Stimulated activated CD4-positive, alpha-beta T cell treated with anti-CD3 and anti-CD28 coated beads, Interleukin-4, amount 100 ng/mL, for 4 hours (primary cell): Measurements from ENCODE around the gene ZG16.
"Not testable (repeated sequence)": the region's sequence is repeated elsewhere in the genome, so short reads cannot be mapped to it uniquely, and the experiment has no call there.

ENCODE experiments used
- DNase-seq, 2 experiments: peaks; one replicate each; pipeline ENCODE4 v3.0.0-alpha.2; 2020

ZG16 gene

DNA sequence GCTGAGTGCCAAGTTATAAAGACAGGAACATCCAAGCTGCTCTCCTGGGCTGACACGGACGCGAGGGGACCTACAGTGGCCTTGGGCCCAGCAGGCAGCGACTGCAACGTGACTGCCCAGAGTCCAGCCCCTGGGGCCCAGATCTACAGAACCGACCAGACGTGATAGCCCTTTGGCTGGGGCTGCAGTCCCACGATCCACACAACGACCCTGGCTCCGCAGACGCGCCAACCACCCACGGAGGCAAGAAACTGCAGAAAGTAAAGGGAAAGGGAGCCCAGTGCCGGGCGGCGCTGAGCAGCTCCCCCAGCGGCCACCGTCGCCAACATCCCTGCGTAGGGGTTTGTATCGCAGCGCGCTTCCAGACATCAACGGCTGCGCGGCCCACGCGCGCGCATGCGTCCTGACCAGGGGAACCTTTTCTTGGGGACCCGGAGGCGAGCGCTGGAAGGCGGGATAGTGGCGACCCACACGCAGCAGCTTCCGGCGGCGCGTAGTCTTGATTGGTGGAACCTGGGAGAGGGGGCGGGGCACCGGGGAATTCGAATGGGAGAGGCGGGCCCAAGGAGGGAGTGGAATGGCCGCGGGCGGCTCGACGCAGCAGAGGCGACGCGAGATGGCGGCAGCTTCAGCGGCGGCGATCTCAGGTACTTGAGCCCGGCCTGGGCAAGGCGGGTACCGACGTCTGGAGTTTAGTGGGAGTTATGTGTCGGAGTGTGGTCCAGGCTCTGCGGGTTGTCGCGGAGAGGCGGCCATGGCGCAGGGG is 12.3 kb downstream of the ZG16 start, which contains the start of gene KIF22:
Gene KIF22, plus strand, starts transcription at position 569 of the 766 bp plus-strand sequence. Its CDS starts 9 bp downstream, at position 578.
- peak; percentile 99 to 100 for DNase-seq

DNA sequence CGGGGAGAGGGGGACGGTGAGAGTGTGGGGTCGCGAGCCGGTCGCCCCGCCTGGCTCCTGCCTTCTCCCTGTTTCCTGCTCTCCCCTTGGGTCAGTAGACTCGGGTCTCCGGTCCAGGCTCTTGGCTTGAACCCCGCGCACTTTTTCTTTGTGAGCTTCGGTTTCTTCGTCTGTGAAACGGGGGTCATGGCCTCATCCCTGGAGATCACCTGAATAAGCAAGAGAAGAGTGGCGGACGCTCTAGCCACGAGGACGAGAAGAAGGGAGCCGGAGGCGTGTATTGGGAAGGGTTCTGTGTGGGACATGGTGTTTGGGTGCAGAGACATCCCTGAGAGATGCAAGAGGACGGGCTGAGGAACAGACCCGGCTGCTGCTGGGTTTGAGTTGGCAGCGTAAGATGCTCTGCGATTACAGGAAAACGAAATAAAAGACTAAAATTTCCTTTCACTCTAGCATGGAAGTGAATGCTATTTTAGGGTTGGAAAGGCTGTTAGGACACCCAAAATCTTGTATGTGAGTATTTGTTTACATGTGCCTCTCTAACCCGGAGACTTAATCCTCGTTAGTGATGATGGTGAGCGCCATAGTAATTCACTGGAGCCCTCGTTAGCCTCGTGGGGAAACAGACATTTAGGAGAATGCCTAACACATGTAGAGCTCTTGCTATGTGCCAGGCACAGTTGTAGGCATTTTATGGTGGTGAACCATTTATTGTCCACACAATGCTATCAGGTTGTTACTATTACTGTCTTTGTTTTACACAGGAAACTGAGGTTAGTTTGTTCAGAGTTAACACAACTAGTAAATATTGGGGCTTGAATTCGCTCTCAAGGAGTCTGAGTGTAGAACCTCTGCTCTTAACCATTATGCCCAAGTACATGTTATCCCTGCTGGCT is 13.1 kb downstream of the ZG16 start:
- DNase-seq = no peak

DNA sequence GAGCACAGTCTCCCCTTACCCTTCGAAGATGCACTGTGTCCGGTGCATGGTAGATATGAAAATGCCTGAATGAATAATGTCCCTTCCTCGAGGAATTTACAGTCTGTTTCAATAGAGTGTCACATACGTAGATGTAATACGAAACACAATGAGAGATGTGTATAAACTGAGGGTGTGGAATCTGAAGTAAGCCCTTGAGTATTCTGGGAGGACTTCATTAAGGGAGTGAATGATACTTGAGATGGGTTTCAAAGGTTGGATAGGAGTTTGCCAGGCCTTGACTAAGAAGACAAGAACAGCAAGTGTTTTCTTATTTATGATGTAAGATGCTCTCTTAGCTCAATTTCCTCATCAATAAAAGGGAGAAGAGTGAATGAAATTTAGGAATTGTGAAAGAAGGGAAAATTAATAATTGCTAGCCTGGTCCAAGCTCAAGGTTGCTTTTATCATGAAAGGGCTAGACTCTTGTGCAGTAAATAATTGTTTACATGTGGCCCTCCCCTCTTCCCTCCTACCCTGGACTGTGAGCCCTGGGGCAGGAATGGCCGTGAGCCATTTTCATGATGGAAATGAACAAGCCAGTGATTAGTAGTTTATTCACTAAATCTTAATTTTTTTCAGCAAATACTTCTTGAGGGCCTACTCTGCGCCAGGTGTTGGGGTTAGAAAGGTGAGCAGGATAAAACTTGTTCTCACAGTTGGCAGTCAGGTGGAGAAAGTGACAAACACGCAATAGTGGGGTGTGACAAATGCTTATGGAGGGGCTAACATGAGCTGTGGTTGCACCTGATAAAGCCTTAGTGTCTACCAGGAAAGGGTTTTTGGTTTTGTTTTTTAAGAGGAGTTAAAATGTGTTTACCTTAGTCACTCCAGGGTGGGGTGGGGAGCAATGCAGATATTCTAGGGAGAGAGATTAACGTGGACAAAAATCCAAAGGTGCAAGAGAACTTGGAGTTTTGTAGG is 14.1 kb downstream of the ZG16 start:
- no peak for DNase-seq

DNA sequence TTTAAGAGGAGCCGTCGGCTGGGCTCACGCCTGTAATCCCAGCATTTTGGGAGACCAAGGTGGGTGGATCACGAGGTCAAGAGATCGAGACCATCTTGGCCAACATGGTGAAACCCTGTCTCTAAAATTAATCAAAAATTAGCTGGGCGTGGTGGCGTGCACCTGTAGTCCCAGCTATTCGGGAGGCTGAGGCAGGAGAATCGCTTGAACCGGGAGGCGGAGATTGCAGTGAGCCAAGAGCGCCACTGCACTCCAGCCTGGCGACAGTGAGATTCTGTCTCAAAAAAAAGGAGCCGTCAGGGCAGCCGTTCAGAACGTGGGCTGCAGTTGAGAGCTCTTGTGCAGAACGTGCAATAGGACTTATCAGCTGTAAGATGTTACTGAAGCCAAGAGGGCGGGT is 15.1 kb downstream of the ZG16 start:
- DNase-seq = not testable (repeated sequence)

DNA sequence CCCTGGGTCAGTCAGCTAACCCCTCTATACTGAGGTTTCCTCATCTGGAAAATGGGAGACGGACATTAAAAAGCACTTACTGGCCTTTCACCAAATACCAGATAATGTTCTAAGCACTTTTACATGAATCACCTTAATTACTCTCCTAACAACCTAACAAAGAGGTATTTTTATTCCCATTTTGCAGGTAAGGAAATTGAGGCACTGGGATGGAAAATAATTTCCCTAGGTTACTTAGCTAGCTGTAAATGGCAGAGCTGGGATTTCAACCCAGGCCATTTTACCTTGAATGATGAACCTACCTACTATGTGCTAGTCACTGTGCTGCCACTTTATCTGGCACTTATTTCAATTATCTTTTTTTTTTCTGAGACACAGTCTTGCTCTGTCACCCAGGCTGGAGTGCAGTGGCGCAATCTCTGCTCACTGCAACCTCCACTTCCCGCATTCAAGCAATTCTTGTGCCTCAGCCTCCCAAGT is 16.2 kb downstream of the ZG16 start:
- no peak for DNase-seq

DNA sequence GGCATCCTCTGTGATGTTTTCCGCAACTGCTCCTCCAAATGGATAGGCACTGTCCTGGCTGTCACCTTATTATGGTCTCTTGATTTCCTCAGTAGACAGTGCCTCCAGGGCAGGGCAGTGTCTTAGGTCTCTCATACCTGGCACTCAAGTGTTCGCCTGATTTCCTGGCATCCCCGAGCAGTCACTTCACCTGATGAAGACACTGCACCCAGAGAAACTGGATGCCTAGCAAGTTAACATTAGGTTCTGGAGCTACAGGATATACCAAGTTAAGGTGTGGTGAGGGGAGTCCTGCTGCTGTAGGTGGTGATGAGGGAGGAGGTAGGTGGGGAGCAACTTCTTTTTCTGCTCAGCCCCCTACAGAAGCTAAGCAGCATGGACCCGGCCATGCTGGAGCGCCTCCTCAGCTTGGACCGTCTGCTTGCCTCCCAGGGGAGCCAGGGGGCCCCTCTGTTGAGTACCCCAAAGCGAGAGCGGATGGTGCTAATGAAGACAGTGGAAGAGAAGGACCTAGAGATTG is 24.4 kb downstream of the ZG16 start:
- DNase-seq = no peak

DNA sequence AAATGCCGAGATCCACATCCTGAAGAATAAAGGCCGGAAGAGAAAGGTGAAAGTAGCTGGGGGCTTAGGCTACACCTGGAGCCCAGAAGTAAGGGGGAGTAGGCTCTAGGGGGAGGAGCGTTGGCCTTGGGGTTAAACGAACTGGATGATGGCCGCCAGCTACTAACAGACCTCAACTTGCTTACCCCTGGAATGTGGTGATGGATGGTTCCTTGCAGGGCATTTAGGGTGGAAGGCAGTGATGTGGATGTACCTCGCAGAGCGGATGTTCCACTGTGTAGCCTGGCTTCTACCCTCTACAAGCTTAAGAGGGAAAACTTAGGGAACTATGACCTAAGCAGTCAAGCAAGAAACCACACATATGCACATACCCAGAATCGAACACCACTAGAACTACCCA is 26.0 kb downstream of the ZG16 start:
- no peak for DNase-seq

DNA sequence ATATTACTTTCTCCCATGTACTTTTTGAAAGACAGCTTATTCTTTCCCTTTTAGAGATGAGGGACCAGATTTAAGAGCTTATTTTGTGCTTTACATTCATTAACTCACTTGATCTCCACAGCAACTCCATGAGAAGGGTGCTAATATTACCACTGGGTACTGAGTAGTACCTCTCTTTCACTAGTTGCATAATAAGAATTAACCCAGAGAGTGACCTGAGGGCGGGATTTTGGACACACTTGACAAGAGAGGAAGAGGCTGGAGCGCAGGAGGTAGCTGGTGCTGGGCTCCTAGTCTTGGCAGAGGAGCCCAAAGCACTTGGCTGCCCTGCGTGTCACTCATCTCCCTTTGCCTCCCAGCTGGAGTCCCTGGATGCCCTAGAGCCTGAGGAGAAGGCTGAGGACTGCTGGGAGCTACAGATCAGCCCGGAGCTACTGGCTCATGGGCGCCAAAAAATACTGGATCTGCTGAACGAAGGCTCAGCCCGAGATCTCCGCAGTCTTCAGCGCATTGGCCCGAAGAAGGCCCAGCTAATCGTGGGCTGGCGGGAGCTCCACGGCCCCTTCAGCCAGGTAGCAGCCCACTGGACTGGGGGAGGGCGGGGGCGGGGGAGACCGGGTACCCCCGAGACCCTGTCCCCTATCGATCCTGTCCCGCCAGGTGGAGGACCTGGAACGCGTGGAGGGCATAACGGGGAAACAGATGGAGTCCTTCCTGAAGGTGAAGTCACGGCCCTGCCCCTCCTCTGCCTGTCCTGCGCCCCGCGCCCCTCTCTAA is 26.6 kb downstream of the ZG16 start:
- DNase-seq = no peak

DNA sequence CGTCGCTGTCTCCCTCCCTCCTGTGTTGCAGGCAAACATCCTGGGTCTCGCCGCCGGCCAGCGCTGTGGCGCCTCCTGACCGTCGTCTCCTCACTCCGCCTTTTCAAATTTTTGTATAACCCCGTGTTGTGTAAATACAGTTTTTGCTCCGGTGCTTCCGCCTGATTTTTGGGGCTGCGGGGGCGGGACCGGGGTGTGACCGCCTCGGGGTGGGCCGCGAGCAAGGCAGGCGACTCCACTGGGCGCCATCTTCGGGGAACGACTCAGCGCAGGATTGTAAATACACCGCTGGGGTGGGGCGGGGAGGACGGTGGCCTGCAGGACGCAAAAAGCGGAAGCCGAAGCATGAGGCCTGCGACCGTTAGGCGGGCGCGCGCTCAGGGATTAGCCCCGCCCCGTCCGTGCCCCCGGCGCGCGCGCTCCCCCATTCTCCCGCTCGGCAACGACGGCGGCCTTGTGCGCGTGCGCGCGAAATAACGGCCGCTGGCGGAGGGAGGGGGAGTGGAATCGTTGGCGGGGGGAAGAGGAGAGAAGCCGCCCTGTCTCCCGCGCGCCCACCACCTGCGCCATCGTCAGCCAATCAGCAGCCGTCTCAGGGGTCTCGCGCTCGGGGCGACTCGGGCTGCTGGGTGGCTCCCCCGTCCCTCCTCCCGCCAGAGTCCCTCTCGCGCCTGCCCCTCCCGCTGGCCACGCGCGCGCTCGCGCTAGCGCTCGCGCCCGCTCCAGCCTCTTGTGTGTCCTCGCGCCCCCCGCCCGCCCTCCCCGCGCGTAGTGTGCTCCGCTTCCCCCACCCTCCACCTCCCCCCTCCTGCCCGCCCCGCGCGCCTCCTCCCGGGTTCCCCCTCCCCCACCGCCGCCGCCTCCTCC is 27.4 kb downstream of the ZG16 start:
- DNase-seq = peak; percentile 97

DNA sequence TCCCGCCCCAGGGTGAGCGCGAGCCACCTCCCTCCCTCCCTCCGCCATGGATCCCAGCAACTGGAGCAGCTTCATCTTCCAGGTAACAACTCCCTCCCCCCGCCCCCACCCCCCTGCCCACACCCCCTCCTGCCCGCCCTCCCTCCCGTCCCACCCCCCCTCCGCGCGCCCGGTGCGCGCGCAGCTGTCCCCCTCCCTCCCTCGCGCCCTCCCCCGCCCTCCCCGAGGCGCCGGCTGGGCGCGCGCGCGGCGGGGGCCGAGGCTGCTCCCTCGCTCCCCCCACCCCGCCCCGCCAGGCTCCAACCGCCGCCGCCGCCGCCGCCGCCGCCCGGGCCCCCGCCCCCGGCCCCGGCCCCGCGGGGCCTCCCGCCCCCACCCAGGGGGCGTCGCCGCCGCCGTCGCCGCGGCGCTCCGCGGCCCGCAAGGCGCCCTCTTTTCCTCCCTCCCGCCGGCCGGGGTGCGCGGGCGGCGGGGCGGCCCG is 28.1 kb downstream of the ZG16 start, which contains the start of gene MAZ:
Gene MAZ, plus strand, starts transcription at position 431 of the 481 bp plus-strand sequence. CDS start 173 bp downstream, outside the sequence.
- peak in 1 of 2 experiments; percentile 80 for DNase-seq

DNA sequence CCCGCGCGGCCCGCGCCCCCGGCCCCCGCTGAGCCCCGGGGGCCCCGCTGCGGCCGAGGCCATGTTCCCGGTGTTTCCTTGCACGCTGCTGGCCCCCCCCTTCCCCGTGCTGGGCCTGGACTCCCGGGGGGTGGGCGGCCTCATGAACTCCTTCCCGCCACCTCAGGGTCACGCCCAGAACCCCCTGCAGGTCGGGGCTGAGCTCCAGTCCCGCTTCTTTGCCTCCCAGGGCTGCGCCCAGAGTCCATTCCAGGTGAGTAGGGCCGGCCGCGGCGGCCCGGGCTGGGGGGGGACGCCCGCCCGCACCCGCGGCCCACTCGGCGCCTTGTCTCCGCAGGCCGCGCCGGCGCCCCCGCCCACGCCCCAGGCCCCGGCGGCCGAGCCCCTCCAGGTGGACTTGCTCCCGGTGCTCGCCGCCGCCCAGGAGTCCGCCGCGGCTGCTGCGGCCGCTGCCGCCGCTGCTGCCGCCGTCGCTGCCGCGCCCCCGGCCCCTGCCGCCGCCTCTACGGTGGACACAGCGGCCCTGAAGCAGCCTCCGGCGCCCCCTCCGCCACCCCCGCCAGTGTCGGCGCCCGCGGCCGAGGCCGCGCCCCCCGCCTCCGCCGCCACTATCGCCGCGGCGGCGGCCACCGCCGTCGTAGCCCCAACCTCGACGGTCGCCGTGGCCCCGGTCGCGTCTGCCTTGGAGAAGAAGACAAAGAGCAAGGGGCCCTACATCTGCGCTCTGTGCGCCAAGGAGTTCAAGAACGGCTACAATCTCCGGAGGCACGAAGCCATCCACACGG is 28.8 kb downstream of the ZG16 start:
- DNase-seq = peak; percentile 58 to 60

DNA sequence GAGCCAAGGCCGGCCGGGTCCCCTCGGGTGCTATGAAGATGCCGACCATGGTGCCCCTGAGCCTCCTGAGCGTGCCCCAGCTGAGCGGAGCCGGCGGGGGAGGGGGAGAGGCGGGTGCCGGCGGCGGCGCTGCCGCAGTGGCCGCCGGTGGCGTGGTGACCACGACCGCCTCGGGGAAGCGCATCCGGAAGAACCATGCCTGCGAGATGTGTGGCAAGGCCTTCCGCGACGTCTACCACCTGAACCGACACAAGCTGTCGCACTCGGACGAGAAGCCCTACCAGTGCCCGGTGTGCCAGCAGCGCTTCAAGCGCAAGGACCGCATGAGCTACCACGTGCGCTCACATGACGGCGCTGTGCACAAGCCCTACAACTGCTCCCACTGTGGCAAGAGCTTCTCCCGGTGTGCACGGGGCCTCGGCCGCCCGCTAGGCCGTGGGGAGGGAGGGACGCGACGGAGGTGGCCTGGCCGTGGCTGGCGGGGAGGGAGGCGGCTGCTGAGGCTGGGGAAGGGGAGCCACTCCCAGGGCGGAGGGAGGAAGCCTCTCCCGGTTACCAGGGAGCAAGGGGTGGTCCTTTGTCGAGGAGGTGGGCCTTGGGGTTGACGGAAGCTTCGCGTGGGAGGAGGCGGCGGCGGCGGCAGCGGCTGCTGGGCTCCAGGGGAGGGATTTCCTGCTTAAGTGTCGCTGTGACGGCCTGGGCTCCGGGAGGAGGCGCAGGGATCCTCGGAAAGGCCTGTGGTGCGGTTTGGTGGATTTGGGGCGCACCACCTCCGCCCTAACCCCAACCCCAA is 29.6 kb downstream of the ZG16 start:
- peak; percentile 84 to 90 for DNase-seq

DNA sequence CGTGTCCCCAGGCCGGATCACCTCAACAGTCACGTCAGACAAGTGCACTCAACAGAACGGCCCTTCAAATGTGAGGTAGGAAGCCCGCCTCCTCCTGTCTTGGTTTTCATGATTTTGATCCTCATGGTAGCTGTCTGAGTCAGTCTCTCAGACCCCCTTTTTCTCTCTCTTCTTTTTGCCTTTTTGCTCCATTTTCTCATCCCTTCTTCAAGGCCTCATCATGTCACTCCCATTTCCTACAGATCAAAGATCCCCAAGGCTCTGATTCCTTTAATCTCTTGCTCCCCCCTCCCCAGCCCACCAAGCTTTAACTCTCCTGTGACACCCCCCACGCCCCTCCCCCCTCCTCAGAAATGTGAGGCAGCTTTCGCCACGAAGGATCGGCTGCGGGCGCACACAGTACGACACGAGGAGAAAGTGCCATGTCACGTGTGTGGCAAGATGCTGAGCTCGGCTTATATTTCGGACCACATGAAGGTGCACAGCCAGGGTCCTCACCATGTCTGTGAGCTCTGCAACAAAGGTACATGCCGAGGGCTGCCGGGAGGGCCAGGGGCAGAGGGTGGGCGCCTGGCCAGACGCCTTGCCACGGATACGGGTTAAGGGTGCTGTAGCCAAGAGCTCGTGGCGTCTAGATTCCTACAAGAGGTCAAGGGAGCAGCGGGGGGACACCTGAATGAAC is 30.3 kb downstream of the ZG16 start:
- DNase-seq = no peak

DNA sequence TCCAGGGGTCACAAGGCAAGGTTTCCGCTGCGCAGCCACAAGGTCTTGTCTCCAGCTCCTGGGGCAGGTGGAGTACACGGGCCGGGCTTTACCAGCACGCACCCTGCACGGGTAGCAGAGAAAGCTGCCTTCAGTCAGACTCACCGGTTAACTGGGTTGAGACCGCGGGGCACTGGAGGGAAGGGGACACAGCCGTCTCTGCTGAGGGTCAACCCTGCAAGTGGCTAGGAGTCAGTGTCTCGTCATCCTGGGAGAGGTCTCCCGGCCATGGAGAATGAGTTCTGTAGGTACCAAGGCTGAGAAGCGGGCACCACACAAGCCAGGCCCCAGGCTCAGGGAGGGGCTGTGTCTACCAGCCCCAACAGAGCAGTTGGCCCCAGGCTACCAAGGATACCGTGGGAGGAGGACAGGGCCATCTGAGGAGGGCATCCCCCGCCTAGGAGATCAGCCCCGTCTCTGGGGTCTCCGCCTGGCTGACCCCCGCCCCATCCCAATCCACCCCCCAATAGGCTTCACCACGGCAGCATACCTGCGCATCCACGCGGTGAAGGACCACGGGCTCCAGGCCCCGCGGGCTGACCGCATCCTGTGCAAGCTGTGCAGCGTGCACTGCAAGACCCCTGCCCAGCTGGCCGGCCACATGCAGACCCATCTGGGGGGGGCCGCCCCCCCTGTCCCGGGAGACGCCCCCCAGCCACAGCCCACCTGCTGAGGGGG is 31.1 kb downstream of the ZG16 start:
- no peak for DNase-seq

DNA sequence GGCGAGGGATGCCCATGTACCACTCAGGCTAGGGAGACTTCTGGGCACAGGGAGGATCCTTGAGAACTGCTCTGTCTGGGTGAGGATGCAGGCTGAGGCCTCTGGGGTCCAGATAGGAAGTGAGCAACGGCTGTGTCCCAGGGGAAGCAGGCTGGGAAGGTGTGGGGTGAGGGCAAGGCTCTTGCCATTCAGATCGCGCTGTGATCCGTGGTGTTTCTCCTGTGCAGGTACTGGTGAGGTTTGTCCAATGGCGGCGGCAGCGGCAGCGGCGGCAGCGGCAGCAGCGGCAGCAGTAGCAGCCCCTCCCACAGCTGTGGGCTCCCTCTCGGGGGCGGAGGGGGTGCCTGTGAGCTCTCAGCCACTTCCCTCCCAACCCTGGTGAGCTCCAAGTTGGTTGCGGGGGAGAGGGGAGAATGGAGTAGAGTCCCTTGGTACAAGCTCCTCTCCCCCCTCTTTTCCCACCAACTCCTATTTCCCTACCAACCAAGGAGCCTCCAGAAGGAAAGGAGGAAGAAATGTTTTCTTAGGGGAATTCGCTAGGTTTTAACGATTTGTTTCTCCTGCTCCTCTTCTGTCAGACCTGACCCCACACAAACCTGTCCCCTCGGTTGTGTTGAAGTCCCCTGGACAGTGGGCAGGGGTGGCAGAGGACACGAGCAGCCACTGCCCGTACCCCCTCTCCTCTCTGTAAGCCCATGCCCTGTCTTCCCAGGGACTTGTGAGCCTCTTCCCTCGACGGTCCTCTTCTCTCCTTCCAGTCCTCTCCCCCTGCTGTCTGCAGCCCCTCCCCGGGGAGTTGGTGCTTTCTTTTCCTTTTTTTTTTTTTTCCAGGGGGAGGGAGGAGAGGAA is 32.0 kb downstream of the ZG16 start:
- DNase-seq = peak in 1 of 2 experiments; percentile 36

DNA sequence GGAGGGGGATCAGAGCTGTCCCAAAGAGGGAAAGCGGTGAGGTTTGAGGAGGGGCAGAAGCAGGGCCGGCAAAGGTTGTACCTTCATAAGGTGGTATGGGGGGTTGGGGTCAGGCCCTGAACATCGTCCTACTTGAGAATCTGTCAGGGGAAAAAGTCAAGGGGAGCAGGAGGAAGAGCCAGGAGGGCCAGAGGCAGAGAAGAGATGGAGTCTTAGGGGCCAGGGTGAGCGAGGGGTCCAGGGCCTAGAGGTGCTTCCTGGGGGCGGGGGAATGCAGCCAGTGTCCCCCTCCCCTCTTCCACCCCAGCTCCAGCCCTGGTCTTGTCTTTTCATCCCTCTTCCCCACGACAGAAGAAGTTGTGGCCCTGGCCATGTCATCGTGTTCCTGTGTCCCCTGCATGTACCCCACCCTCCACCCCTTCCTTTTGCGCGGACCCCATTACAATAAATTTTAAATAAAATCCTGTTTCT is 32.7 kb downstream of the ZG16 start:
- DNase-seq = no peak
